GM19099 (cell line): ENCODE results near the gene FAM3A.

Experiments
- POLR2A ChIP-seq: IDR thresholded peaks from 3 replicates; pipeline ENCODE4 v1.6.1; 2011; ENCODE audit warnings: low read depth; ENCODE audit not compliant: insufficient read length; ENCODE audit errors: extremely low read depth

The FAM3A gene, protein sequence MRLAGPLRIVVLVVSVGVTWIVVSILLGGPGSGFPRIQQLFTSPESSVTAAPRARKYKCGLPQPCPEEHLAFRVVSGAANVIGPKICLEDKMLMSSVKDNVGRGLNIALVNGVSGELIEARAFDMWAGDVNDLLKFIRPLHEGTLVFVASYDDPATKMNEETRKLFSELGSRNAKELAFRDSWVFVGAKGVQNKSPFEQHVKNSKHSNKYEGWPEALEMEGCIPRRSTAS

DNA sequence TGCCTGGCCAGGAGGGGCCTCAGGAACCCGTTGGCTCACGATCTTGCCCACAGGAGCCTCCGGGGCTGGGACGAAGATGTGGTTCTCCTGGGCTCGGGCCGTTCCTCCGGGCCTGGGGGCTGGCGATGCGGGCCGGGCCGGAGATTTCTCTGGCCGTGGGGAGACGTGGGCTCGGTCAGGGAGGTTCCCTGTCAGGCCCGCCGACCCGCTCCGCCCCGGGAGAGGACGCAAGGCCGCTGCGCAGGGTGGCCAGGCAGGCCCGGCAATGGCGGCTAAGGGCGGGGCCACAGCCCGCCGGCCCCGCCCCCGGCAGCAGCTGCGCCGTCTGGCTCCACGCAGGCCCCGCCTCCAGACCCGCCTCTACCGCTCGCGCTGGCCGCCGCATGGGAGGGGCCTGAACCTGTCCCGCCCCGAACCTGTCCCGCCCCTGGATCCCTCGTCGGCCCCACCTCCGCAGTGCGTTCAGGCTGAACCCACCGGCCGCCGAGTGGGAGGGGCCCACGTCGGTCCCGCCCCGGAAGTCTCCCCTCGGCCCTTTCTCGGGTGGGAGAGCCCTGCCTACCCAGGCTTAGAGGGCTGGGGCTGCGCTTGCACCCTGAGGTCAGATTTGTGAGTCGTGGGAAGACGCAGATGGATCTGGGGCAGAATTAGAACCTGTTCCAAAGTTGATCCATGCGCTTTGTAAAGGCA lies at the start of gene FAM3A:
Gene FAM3A, minus strand, starts transcription at position 267 of the 690 bp plus-strand sequence. CDS start 460 bp downstream, outside the sequence.
- peak; percentile 75 for TF ChIP-seq POLR2A

DNA sequence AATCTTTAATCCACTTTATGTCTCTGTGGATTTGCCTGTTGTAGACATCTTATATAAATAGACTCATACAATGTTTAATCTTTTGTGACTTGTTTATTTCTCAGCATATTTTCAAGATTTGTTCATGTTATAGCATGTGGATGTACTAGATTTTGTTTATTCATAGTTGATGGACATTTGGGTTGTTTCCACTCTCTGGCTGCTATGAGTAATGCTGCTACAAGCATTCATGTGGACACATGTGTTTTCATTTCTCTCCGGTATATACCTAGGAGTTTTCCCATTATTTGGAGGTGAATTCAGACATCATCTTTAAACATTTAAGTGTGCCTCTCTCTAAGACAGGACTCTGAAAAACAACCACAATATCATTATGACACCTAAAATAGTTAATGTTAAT lies 33.7 kb upstream of the FAM3A start:
- TF ChIP-seq POLR2A, result no peak

DNA sequence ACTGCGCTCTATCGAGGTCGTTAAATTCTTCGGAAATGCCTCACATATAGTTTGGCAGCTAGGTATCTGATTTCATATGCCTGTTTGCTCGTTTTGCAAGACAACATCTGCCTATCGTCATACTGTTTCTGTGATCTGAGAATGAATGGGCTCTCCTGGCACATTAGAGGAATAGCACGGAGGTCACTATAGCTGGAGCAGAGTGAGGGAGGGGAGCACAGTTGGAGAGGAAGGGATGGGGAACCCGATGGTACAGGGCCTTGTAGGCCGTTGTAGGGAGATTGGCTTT lies 31.9 kb upstream of the FAM3A start:
- TF ChIP-seq POLR2A, result no peak

DNA sequence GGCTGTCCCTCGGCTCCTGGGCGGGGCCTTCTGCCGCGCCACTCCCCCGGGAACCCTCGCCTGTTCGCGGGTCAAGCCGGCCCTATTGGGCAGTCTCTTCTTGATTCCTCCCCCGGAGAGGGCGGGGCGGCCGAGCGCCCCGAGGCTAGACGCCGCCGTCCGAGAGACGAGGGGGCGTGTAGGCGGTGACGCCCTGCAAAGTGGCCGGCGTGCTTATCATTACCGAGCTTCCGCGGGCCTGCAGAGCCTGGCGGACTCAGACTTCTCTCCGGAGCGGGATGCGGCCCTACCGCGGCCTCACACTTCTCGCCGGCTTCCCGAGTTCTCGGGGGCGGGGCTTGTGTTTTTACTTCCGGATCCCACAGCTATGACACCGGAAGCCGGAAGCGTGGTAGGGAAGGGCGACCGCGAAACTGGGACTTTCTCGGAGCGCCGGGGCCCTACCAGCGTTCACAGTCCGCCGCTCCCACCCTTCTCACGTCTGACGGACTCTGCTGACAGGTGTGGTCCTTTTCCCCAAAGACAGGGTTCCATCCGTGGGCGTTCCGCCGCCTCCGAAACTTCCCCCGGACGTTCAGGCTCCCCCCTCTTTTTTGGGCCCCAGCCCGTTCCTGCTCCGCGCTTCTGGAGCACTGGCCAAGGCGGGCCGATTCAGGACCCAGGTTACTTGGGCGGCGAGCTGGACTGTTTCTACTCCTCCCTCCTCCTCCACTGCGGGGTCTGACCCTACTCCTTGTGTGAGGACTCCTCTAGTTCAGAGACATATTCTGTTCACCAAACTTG lies 31.4 kb upstream of the FAM3A start, which contains the start of gene IKBKG:
Gene IKBKG, plus strand, starts transcription at position 376 of the 783 bp plus-strand sequence. CDS start 4,383 bp downstream, outside the sequence.
- peak; percentile 59 for TF ChIP-seq POLR2A

DNA sequence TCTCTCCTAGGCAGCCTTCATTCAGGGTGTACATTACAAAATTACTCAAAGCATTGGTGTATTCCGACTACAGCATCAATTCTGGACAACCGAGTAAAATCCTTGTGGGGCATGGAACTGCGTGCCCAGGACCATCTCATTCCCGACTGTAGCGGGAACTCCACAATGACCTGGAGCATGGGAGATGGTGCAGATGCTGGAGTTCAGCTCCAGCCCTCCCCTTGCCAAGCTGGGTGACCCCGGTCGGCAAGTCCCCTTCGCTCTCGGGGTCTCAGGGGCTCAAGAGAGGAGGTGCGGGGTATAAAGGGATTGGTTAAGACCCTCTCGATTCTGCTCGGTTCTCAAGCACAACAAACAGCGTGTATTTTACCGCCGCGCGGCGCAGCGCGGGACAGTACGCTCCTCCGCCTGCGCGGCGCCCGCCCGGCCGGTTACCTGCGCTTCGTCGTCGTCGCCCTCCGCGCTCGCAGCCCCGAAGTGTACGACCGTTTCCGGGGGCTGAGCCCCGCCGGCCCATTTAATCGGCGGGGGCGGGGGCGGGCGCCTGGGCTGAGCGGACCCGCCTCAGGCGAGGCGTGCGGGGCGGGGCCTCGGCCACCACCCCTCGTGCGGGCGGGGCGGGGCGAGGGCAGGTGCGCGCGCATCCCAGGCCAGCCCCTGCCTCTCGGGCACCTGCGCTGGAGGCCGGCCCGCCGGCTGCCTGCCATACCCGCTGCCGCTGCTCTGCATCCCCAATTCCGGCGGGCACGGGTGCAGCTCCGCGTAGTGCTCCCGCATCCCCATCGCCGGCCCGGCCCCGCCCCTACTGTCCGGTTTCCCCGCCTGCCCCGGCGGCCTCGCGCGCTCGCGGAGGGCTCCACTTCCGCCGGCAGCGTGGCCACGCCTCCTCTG lies 30.6 kb upstream of the FAM3A start, which contains the start of gene G6PD:
Gene G6PD, minus strand, starts transcription at position 493 of the 891 bp plus-strand sequence. CDS start 691 bp downstream, outside the sequence.
- TF ChIP-seq POLR2A, result peak; percentile 77

DNA sequence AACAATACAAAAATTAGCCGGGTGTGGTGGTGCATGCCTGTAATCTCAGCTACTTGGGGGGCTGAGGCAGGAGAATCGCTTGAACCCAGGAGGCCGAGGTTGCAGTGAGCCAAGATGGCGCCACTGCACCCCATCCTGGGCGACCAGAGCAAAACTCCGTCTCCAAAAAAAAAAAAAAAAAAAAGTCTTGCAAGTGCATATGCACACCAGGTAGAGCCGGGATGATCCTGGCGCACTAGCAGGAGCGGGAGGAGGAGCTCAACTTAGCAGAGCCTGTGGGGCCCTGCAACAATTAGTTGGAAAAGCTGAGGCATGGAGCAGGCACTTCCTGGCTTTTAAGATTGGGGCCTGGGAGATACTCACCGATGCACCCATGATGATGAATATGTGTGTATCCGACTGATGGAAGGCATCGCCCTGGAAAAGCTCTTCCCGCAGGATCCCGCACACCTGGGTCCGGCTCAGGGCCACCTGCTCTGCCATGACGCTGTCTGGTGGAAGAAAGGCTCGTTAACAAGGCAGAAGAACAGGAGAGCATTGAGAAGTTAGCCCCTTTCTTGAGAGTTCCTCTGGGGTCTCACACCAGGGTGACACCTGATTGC lies 29.7 kb upstream of the FAM3A start:
- no peak for TF ChIP-seq POLR2A

DNA sequence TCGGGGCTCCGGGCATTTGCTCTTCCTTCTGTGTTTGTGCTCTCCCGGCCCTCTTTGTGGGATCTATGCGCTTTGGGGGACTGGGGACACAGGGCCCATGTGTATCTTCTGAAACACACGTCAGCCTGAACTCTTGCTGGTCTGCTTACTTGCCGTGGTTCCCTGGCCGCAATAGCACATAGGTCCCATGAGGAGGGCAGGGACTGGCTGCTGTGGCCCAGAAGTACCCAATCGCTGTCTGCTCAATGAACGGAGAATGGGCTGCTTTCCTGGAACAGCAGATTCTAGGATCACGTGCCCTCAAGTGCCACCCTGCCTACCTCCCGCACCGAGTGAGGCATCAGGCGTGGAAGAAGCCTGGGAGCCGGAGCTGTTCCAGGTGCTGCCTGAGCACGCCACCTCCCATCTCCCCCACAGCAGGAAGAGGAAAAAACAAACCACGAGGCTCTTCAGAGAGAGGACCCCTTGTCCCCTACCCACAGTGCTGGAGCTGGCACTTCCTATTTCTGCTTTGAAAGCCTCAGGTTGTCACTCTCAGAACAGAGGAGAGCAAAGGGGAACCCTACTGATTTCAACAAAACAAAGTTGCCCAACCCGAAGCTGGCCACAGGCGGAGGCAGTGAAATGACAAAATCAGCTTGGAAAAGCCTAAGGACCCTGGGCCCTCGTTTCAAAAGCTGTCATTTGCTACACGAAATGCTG lies 26.8 kb upstream of the FAM3A start:
- no peak for TF ChIP-seq POLR2A

DNA sequence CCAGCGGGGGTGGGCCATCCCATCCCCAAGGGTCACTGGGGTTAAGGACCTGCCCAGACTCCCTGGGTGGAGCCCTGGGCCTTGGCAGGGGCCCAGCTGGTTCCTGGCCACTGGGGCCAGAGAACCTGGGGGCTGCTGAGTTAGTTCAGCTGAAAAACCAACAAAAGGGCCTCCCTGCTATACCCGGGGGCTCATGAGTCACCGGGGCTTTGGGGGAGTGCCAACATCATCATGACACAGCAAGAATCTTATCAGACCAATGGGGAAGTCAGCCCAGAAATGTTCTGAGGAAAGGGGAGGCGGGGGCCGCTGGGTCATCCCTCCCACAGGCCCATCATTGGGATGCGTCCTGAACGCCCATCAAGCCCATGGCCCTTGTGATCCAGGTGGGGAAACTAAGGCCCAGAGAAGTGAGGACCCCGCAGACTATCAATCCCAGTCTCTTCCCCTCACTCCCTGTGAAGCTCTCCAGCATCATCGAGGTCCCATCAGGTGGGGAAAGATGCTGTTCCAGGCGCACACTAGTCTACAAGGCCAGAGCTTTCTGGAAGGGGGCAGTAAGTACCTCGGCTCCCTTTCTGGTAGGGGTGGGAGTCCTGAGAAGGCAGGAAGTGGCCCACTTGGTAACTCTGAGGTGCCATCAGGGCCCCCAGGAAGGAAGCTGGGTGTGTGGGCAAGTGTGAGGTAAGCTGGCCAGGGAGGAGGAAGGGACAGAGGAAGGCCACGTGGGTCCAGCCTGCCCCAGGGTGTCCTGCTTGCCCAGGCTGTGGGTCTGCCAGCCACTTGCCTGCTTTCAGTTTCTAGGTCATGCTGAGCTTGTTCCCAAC lies 26.1 kb upstream of the FAM3A start:
- TF ChIP-seq POLR2A, result no peak

DNA sequence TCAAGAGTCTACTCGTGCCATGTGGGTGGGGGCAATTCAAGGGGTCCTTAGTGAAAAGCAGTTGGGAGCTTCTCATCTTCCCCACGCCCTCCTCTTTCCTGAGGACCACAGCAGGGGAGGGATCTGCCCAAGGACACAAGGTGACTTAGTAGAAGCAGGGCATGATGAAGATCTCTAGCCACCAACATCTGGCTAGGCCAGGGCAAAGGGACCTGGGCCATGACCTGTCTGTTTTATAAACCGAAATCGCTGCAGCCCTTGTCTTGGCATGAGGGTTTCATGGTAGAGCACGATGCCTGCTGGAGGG lies 25.5 kb upstream of the FAM3A start:
- no peak for TF ChIP-seq POLR2A

DNA sequence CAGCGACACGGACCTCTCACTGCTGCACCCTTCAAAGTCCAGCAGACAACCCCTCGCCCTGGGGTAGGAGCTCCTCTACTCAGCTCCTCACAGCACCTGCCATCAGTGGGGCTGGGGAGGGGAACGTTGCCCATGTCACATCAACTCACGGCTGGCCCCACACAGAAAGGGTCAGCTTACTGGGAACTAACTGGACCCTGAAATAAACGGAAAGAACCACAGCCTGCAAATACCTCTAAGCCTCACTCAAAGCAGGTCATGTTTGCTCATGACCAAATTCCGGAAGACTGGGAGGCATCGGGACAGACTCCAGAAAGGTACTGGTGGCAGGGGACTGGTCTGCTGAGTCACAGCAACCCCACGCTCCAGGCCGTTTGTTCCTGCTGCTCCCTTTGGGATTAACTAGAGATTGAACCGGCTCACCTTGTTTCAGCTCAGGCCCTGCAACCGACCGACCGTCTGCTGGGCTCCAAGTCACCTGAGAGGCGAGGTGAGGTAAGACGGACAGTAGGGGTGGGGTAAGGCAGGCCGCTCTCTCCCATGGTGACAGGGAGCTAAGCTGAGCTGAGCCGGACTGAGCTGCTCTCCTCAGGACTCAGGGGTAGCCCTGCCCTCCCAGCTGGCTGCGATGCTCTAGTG lies 25.0 kb upstream of the FAM3A start:
- no peak for TF ChIP-seq POLR2A

DNA sequence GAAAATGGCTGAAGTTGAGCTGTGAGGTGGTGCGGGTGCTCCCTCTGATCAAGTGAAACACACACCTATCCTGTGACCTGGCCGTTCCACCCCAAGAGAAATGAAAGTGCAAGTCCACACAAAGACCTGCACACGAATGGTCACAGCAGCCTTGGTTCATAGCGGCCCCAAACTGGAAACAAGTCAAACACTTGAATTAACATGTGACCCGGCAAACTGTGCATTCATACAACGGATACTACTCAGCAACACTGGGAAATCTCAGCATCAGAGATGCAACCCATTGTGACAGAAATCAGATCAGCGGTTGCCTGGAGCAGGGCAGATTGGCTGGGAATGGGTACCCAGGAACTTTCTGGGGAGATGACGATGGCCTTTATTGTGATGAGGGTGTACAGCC lies 23.0 kb upstream of the FAM3A start:
- TF ChIP-seq POLR2A, result no peak

DNA sequence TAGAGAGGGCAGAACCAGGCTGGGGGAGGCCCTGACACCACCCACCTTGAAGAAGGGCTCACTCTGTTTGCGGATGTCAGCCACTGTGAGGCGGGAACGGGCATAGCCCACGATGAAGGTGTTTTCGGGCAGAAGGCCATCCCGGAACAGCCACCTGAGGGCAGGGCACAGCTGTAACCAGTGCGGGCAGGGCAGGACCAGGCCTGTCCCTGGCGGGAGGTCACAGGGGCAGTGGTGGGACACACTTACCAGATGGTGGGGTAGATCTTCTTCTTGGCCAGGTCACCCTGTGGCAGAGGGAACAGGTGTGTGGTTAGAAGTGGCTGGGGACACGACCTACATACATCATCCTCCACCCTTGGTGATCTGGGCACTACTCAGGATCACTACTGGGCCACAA lies 19.9 kb upstream of the FAM3A start:
- TF ChIP-seq POLR2A, result no peak
